SHP77 treated with DMSO at 0.1 percent for 48 hours (cell line): ENCODE data around the gene FER.

Source experiments
- DNase-seq: peaks from one replicate; lab custom pipeline; 2025; lab: John Stamatoyannopoulos, UW

Gene FER

GRCh38 chr5:109246395-109246794 lies 498.7 kb downstream of the FER start:
- no peak for DNase-seq
